GM12878 (cell line): ENCODE results near the gene ECT2L.

ENCODE experiments used
- CHD1 ChIP-seq: IDR thresholded peaks from 2 replicates; pipeline ENCODE4 v1.6.1; 2012; ENCODE audit warnings: low read depth, low read length, improper control_type of control experiment
- CHD2 ChIP-seq: IDR thresholded peaks from 2 replicates; pipeline ENCODE4 v1.6.1; 2011; ENCODE audit warnings: low read depth, low read length, improper control_type of control experiment, borderline replicate concordance
- E2F4 ChIP-seq: IDR thresholded peaks from 2 replicates; pipeline ENCODE4 v1.6.1; 2012; ENCODE audit warnings: low read depth, low read length, improper control_type of control experiment
- EZH2 ChIP-seq: IDR thresholded peaks from 2 replicates; pipeline ENCODE4 v1.6.1; 2012; ENCODE audit warnings: low read depth, mild to moderate bottlenecking, control low read depth, inconsistent platforms, low read length, borderline replicate concordance; ENCODE audit not compliant: control insufficient read depth
- JUND ChIP-seq: IDR thresholded peaks from 2 replicates; pipeline ENCODE4 v1.6.1; 2012; ENCODE audit warnings: low read depth, mild to moderate bottlenecking, low read length, improper control_type of control experiment, moderate library complexity
- MAX ChIP-seq: IDR thresholded peaks from 2 replicates; pipeline ENCODE4 v1.6.1; 2012; ENCODE audit warnings: low read depth, low read length, improper control_type of control experiment
- MTA3 ChIP-seq: IDR thresholded peaks from 2 replicates; pipeline ENCODE4 v1.6.1; 2012; ENCODE audit warnings: low read length, inconsistent platforms, borderline replicate concordance
- POLR2A ChIP-seq: IDR thresholded peaks from 2 replicates; pipeline ENCODE4 v1.6.1; 2011; ENCODE audit warnings: low read depth, mild to moderate bottlenecking, low read length
- POU2F2 ChIP-seq: IDR thresholded peaks from 3 replicates; pipeline ENCODE4 v1.6.1; 2011; ENCODE audit warnings: low read depth, mild to moderate bottlenecking, low read length, borderline replicate concordance
- SMC3 ChIP-seq: IDR thresholded peaks from 2 replicates; pipeline ENCODE4 v1.6.1; 2011; ENCODE audit warnings: low read length, improper control_type of control experiment, borderline replicate concordance
- TF ChIP-seq, protein P1 (sequence below), 3 experiments: IDR thresholded peaks in 2 of 3; conservative IDR thresholded peaks in 1 of 3; 2 replicates each; pipeline ENCODE4 v1.5.1; 2011; ENCODE audit warnings: low read depth in 3 of 3, low read length in 3 of 3, mild to moderate bottlenecking in 3 of 3, control low read depth in 2 of 3, moderate library complexity in 2 of 3, inconsistent platforms in 1 of 3, mixed read lengths in 1 of 3; ENCODE audit not compliant: control insufficient read depth in 2 of 3, insufficient read depth in 1 of 3; ENCODE audit errors: extremely low read depth in 1 of 3
- TF ChIP-seq, protein P2 (sequence below): IDR thresholded peaks from 2 replicates; pipeline ENCODE4 v1.6.1; 2012; ENCODE audit warnings: low read depth, low read length, improper control_type of control experiment

GRCh38 chr6:138785079-138785478, 10.8 kb upstream of the ECT2L start:
- TF ChIP-seq, protein P1, sequence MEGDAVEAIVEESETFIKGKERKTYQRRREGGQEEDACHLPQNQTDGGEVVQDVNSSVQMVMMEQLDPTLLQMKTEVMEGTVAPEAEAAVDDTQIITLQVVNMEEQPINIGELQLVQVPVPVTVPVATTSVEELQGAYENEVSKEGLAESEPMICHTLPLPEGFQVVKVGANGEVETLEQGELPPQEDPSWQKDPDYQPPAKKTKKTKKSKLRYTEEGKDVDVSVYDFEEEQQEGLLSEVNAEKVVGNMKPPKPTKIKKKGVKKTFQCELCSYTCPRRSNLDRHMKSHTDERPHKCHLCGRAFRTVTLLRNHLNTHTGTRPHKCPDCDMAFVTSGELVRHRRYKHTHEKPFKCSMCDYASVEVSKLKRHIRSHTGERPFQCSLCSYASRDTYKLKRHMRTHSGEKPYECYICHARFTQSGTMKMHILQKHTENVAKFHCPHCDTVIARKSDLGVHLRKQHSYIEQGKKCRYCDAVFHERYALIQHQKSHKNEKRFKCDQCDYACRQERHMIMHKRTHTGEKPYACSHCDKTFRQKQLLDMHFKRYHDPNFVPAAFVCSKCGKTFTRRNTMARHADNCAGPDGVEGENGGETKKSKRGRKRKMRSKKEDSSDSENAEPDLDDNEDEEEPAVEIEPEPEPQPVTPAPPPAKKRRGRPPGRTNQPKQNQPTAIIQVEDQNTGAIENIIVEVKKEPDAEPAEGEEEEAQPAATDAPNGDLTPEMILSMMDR (IDR thresholded peaks at IDR 0.05 in 2 of 3, conservative IDR thresholded peaks at IDR 0.05 in 1 of 3; ENCODE audit: control insufficient read depth in 2 of 3, extremely low read depth in 1 of 3, insufficient read depth in 1 of 3, low read depth in 3 of 3, low read length in 3 of 3), result no peak
- TF ChIP-seq CHD2 (no peak), CHD1 (no peak), MAX (no peak), SMC3 (no peak), EZH2 (no peak), JUND (no peak), POU2F2 (no peak), MTA3 (no peak), POLR2A (no peak), E2F4 (no peak)
- TF ChIP-seq, protein P2, sequence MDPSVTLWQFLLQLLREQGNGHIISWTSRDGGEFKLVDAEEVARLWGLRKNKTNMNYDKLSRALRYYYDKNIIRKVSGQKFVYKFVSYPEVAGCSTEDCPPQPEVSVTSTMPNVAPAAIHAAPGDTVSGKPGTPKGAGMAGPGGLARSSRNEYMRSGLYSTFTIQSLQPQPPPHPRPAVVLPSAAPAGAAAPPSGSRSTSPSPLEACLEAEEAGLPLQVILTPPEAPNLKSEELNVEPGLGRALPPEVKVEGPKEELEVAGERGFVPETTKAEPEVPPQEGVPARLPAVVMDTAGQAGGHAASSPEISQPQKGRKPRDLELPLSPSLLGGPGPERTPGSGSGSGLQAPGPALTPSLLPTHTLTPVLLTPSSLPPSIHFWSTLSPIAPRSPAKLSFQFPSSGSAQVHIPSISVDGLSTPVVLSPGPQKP, result no peak
